Activated T-helper 1 cell treated with anti-CD3 and anti-CD28 coated beads, Interleukin-12 subunit alpha, Interleukin-12 subunit beta, Interleukin-2, Interleukin-4 antibody, amounts not matched to agents 30 ng/mL and 10 ng/mL and 1 ng/mL, durations not matched to agents 14 hours and 24 hours and 36 hours (primary cell): ENCODE results near the gene PHIP. TPM values are rescaled to one million over a fixed set of nuclear protein-coding genes. Genes with fewer than 3 reads are reported as not detected.

Experiments used
- DNase-seq: peaks from one replicate; pipeline ENCODE4 v3.0.0; 2021; ENCODE audit warnings: low spot score
- H3K27ac Mint-ChIP-seq: one replicate; pipeline ENCODE4 v1.8.0; 2021; ENCODE audit warnings: mild to moderate bottlenecking, mixed read lengths
- H3K27me3 Mint-ChIP-seq: one replicate; pipeline ENCODE4 v1.8.0; 2022; ENCODE audit warnings: mild to moderate bottlenecking, moderate library complexity, mixed read lengths; ENCODE audit not compliant: insufficient read depth
- H3K36me3 Mint-ChIP-seq: one replicate; pipeline ENCODE4 v1.8.0; 2021; ENCODE audit warnings: low read depth, mixed read lengths
- H3K4me1 Mint-ChIP-seq: one replicate; pipeline ENCODE4 v1.8.0; 2021; ENCODE audit warnings: low read depth, mixed read lengths
- H3K4me3 Mint-ChIP-seq: one replicate; pipeline ENCODE4 v1.8.0; 2021; ENCODE audit warnings: mild to moderate bottlenecking, moderate library complexity, mixed read lengths
- H3K9me3 Mint-ChIP-seq: one replicate; pipeline ENCODE4 v1.8.0; 2021; ENCODE audit warnings: mixed read lengths
- intact Hi-C: fragments of 100-400 bp; cut with micrococcal nuclease; formaldehyde crosslinking; loops from one replicate; pipeline ENCODE4 v1.15.1; 2024
- total RNA-seq: library from RNA; stranded (reverse); gene quantifications from 2 replicates; pipeline ENCODE4 v1.2.3, GENCODE V29; 2022

The PHIP gene
- total RNA-seq, 1 donor from 2014 or later, result 34.8 TPM

- intact Hi-C loops, result no loop called here
- H3K4me1 Mint-ChIP-seq, result peaks cover 5% of the 10 kb centered on the region
- H3K27ac Mint-ChIP-seq, result no peak overlapping the region
Observed at GRCh38 chr6:78995346-78995745, 82.7 kb downstream of the PHIP start.

GRCh38 chr6:78993955-78994354, 84.1 kb downstream of the PHIP start:
- H3K36me3 Mint-ChIP-seq, result peaks cover 59% of the 10 kb centered on the region
- H3K9me3 Mint-ChIP-seq, result peaks cover 5% of the 10 kb centered on the region
- no peak overlapping the region for H3K27ac Mint-ChIP-seq
- H3K4me3 Mint-ChIP-seq, result no peak overlapping the region
- H3K4me1 Mint-ChIP-seq, result peaks cover 5% of the 10 kb centered on the region
- no peaks in the 10 kb centered on the region for H3K27me3 Mint-ChIP-seq
- DNase-seq, result no peak
- intact Hi-C loops, result no loop called here

More at GRCh38 chr6:78995346-78995745, 82.7 kb downstream of the PHIP start:
- no peak for DNase-seq
- Mint-ChIP-seq H3K27me3 (no peaks in the 10 kb centered on the region), H3K9me3 (peaks cover 5% of the 10 kb centered on the region), H3K36me3 (peaks cover 54% of the 10 kb centered on the region), H3K4me3 (no peak overlapping the region)

GRCh38 chr6:78989191-78989590, 88.9 kb downstream of the PHIP start:
- H3K27me3 Mint-ChIP-seq, result no peaks in the 10 kb centered on the region
- H3K27ac Mint-ChIP-seq, result no peak overlapping the region
- no peak overlapping the region for H3K4me3 Mint-ChIP-seq
- peaks cover 5% of the 10 kb centered on the region for H3K4me1 Mint-ChIP-seq
- H3K36me3 Mint-ChIP-seq, result peaks cover 39% of the 10 kb centered on the region
- peaks cover 5% of the 10 kb centered on the region for H3K9me3 Mint-ChIP-seq
- no peak for DNase-seq
- intact Hi-C loops, result no loop called here

- no peak for DNase-seq
- H3K4me1 Mint-ChIP-seq, result no peaks in the 10 kb centered on the region
- no peaks in the 10 kb centered on the region for H3K27me3 Mint-ChIP-seq
- no peak overlapping the region for H3K4me3 Mint-ChIP-seq
- intact Hi-C loops, result no loop called here
- H3K36me3 Mint-ChIP-seq, result peaks cover 37% of the 10 kb centered on the region
- H3K27ac Mint-ChIP-seq, result no peak overlapping the region
- H3K9me3 Mint-ChIP-seq, result no peaks in the 10 kb centered on the region
Observed at GRCh38 chr6:78986161-78986560, 91.9 kb downstream of the PHIP start.

GRCh38 chr6:78984225-78984950, 93.7 kb downstream of the PHIP start:
- no peak for DNase-seq
- no peaks in the 10 kb centered on the region for H3K27me3 Mint-ChIP-seq
- H3K27ac Mint-ChIP-seq, result no peak overlapping the region
- H3K36me3 Mint-ChIP-seq, result peaks cover 37% of the 10 kb centered on the region
- intact Hi-C loops, result no loop called here
- H3K4me1 Mint-ChIP-seq, result no peaks in the 10 kb centered on the region
- H3K9me3 Mint-ChIP-seq, result no peaks in the 10 kb centered on the region
- no peak overlapping the region for H3K4me3 Mint-ChIP-seq

GRCh38 chr6:78967191-78967590, 110.9 kb downstream of the PHIP start:
- no peaks in the 10 kb centered on the region for H3K27me3 Mint-ChIP-seq
- no peak overlapping the region for H3K4me3 Mint-ChIP-seq
- no peaks in the 10 kb centered on the region for H3K9me3 Mint-ChIP-seq
- no peak overlapping the region for H3K27ac Mint-ChIP-seq
- H3K4me1 Mint-ChIP-seq, result peaks cover 4% of the 10 kb centered on the region
- no peak for DNase-seq
- intact Hi-C loops, result no loop called here
- H3K36me3 Mint-ChIP-seq, result peaks cover 30% of the 10 kb centered on the region

- intact Hi-C loops, result no loop called here
- no peak for DNase-seq
- Mint-ChIP-seq H3K4me3 (no peak overlapping the region), H3K9me3 (no peaks in the 10 kb centered on the region), H3K27me3 (no peaks in the 10 kb centered on the region), H3K27ac (no peak overlapping the region), H3K36me3 (peaks cover 34% of the 10 kb centered on the region), H3K4me1 (peaks cover 4% of the 10 kb centered on the region)
Observed at GRCh38 chr6:78966542-78966941, 111.5 kb downstream of the PHIP start.

GRCh38 chr6:78962448-78962847, 115.6 kb downstream of the PHIP start:
- intact Hi-C loops, result loop anchor here (5.0 kb wide), 1 partner anchor 50 kb away; no protein-coding TSS in a partner anchor
- Mint-ChIP-seq H3K4me1 (no peaks in the 10 kb centered on the region), H3K27me3 (no peaks in the 10 kb centered on the region), H3K27ac (no peak overlapping the region), H3K4me3 (no peak overlapping the region), H3K9me3 (no peaks in the 10 kb centered on the region), H3K36me3 (peaks cover 41% of the 10 kb centered on the region)
- no peak for DNase-seq

- peaks cover 23% of the 10 kb centered on the region for H3K9me3 Mint-ChIP-seq
- intact Hi-C loops, result no loop called here
- H3K36me3 Mint-ChIP-seq, result peaks cover 63% of the 10 kb centered on the region
- no peaks in the 10 kb centered on the region for H3K27me3 Mint-ChIP-seq
- no peak overlapping the region for H3K4me3 Mint-ChIP-seq
- no peaks in the 10 kb centered on the region for H3K4me1 Mint-ChIP-seq
- H3K27ac Mint-ChIP-seq, result no peak overlapping the region
- DNase-seq, result no peak
Observed at GRCh38 chr6:78954740-78955139, 123.3 kb downstream of the PHIP start.

GRCh38 chr6:78953798-78954197, 124.3 kb downstream of the PHIP start:
- no peak overlapping the region for H3K27ac Mint-ChIP-seq
- H3K9me3 Mint-ChIP-seq, result peaks cover 33% of the 10 kb centered on the region
- no peaks in the 10 kb centered on the region for H3K4me1 Mint-ChIP-seq
- H3K4me3 Mint-ChIP-seq, result no peak overlapping the region
- intact Hi-C loops, result no loop called here
- no peak for DNase-seq
- peaks cover 69% of the 10 kb centered on the region for H3K36me3 Mint-ChIP-seq
- no peaks in the 10 kb centered on the region for H3K27me3 Mint-ChIP-seq

GRCh38 chr6:78952362-78952761, 125.7 kb downstream of the PHIP start:
- H3K4me3 Mint-ChIP-seq, result no peak overlapping the region
- no peaks in the 10 kb centered on the region for H3K27me3 Mint-ChIP-seq
- DNase-seq, result no peak
- H3K27ac Mint-ChIP-seq, result no peak overlapping the region
- intact Hi-C loops, result no loop called here
- no peaks in the 10 kb centered on the region for H3K4me1 Mint-ChIP-seq
- H3K36me3 Mint-ChIP-seq, result peaks cover 75% of the 10 kb centered on the region
- peaks cover 38% of the 10 kb centered on the region for H3K9me3 Mint-ChIP-seq

GRCh38 chr6:78948785-78949184, 129.3 kb downstream of the PHIP start:
- H3K36me3 Mint-ChIP-seq, result peaks cover 72% of the 10 kb centered on the region
- H3K4me1 Mint-ChIP-seq, result no peaks in the 10 kb centered on the region
- H3K27me3 Mint-ChIP-seq, result no peaks in the 10 kb centered on the region
- H3K9me3 Mint-ChIP-seq, result peaks cover 38% of the 10 kb centered on the region
- no peak overlapping the region for H3K27ac Mint-ChIP-seq
- H3K4me3 Mint-ChIP-seq, result no peak overlapping the region
- intact Hi-C loops, result no loop called here
- DNase-seq, result no peak

GRCh38 chr6:78947962-78948361, 130.1 kb downstream of the PHIP start:
- Mint-ChIP-seq H3K4me3 (no peak overlapping the region), H3K27me3 (no peaks in the 10 kb centered on the region), H3K9me3 (peaks cover 33% of the 10 kb centered on the region), H3K36me3 (peaks cover 68% of the 10 kb centered on the region), H3K27ac (no peak overlapping the region), H3K4me1 (no peaks in the 10 kb centered on the region)
- DNase-seq, result no peak
- intact Hi-C loops, result no loop called here

- Mint-ChIP-seq H3K4me3 (no peak overlapping the region), H3K9me3 (peaks cover 29% of the 10 kb centered on the region), H3K36me3 (peaks cover 65% of the 10 kb centered on the region), H3K27ac (no peak overlapping the region), H3K4me1 (no peaks in the 10 kb centered on the region), H3K27me3 (no peaks in the 10 kb centered on the region)
- DNase-seq, result no peak
- intact Hi-C loops, result no loop called here
Observed at GRCh38 chr6:78947529-78947928, 130.5 kb downstream of the PHIP start.
